NT2/D1 (cell line): ENCODE data around the gene MAP1LC3B.

Source experiments
- DNase-seq: peaks from one replicate; pipeline ENCODE4 v3.0.0-alpha.2; 2011; ENCODE audit warnings: low read depth, low spot score
- H3K27me3 ChIP-seq: 2 replicates; pipeline ENCODE4 v1.6.0; 2011; ENCODE audit warnings: mild to moderate bottlenecking; ENCODE audit not compliant: insufficient read length, insufficient read depth
- H3K36me3 ChIP-seq: 2 replicates; pipeline ENCODE4 v1.6.1; 2011; ENCODE audit warnings: mild to moderate bottlenecking, low read length, mixed read lengths; ENCODE audit not compliant: insufficient read depth, insufficient read length
- H3K4me1 ChIP-seq: 2 replicates; pipeline ENCODE4 v1.5.1; 2011; ENCODE audit not compliant: insufficient read depth, insufficient read length
- H3K4me3 ChIP-seq: 2 replicates; pipeline ENCODE4 v1.5.1; 2011; ENCODE audit warnings: low read depth; ENCODE audit not compliant: insufficient read length
- H3K9ac ChIP-seq: 2 replicates; pipeline ENCODE4 v1.6.0; 2011; ENCODE audit warnings: low read depth; ENCODE audit not compliant: insufficient read length
- H3K9me3 ChIP-seq: 2 replicates; pipeline ENCODE4 v1.5.1; 2011; ENCODE audit warnings: mild to moderate bottlenecking, low read length; ENCODE audit not compliant: insufficient read depth
- SUZ12 ChIP-seq: IDR thresholded peaks from 2 replicates; pipeline ENCODE4 v1.6.1; 2011; ENCODE audit not compliant: insufficient read length, insufficient read depth; ENCODE audit errors: extremely low read depth
- YY1 ChIP-seq: IDR thresholded peaks from 2 replicates; pipeline ENCODE4 v1.6.1; 2011; ENCODE audit not compliant: insufficient read length, insufficient read depth
- ZNF274 ChIP-seq: IDR thresholded peaks from 2 replicates; pipeline ENCODE4 v1.6.1; 2011; ENCODE audit warnings: mild to moderate bottlenecking, low read depth, low read length

MAP1LC3B gene

DNA sequence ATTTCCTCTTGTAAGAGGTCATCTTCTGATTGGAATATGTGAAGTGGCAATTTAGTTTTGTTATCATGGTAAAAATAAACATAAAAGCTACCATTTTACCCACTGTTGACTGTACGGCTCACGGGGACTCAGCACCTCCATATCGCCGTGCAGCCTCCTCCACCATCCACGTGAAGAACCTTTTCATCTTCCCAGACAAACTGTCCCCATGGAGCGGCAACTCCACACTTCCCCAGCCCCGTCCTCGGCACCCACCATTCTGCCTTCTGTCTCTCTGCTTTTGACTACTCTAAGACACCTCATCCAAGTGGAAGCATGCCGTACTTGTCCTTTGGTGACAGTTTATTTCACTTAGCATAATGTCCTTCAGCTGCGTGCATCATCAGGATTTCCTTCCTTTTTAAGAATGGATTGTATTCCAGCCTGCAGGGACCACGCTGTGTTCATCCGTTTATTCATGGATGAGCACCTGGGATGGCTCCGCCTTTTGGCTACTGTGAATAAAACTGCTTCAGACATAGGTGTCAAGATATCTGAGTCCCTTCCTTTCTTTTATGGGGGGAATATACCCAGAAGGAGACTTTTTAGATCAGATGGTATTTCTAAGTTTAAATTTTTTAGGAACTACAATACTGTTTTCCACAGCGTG, 22.9 kb upstream of the MAP1LC3B start:
- peaks cover 38% of the 10 kb centered on the region for H3K36me3 ChIP-seq
- no peak for DNase-seq
- TF ChIP-seq SUZ12 (no peak), ZNF274 (no peak), YY1 (no peak)
- H3K27me3 ChIP-seq = no peaks in the 10 kb centered on the region
- H3K4me3 ChIP-seq = no peak overlapping the region
- H3K9me3 ChIP-seq = no peaks in the 10 kb centered on the region
- no peak overlapping the region for H3K9ac ChIP-seq
- H3K4me1 ChIP-seq = peaks cover 10% of the 10 kb centered on the region

DNA sequence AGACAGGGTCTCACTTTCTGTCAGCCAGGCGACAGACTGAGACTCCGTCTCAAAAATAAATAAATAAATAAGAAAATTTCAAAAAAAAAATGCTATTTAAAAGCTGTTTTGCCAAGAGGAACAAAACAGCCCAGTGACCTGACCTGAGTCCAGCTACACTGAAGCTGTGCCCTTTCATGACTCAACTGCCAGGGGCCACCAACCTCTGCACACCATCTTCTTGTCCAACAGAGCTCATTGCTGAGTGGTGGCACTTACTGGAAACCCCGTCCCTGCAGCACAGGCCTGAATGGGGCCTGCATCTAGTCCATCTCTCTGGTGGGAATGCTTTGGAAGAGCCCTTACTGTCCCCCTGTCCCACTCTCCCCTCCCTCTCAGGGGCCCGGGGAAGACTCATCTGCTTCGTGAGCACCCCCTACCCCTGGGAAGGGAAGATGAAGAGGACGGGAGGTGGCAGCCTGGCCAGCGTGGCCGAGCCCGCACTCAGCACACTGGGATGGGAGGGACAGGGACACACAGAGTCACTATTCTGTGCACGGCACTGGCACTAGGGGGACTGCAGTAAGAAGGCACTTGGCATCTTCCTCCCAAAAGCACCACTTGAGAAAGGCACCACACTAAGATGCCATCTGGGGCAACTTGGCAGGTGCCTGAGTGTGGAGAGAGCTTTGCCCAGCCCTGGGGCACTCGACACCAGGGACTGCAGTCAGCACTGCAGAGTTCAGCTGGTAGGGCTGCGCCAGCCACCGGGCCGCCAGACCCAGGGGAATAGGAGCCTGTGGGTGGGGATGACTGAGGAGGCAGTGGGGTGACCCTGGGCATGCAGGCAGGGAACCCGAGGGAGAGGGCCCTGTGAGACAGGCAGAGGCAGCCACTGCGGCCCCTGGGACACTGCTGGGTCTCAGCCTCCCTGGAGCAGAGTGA, 22.1 kb upstream of the MAP1LC3B start:
- no peak for DNase-seq
- H3K4me1 ChIP-seq = peaks cover 10% of the 10 kb centered on the region
- TF ChIP-seq SUZ12 (no peak), YY1 (no peak), ZNF274 (no peak)
- no peak overlapping the region for H3K9ac ChIP-seq
- H3K27me3 ChIP-seq = no peaks in the 10 kb centered on the region
- no peaks in the 10 kb centered on the region for H3K9me3 ChIP-seq
- H3K36me3 ChIP-seq = peaks cover 40% of the 10 kb centered on the region
- H3K4me3 ChIP-seq = no peak overlapping the region

DNA sequence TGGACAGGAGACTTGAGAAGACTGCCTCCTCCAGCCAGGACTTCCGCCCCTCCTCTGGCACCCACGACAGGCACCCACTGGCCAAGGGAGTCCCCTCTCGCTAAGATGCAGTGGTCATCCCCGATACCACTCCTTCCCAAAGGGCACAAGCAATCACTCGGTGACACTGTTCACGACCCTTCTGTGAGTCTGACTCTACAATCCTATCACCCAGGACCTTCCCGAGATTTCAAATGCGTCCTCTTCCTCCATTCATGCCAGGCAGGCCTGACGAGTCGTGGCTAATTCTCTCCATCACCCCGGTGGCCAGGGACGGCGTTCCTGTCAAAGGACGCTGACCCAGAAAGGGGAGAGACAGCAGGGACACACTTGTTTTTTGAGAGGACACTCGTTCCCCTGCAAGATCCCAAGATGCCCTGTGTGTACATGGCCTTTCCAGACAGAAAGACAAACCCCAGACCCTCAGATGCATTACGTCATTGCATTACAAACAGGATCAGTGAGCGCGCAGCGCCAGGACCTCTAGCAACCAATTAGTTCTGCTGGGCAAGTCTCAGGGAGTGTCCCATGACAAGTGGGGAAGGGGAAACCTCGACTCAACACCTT, 20.8 kb upstream of the MAP1LC3B start:
- no peak for DNase-seq
- Histone ChIP-seq H3K4me3 (no peak overlapping the region), H3K9ac (no peak overlapping the region)

DNA sequence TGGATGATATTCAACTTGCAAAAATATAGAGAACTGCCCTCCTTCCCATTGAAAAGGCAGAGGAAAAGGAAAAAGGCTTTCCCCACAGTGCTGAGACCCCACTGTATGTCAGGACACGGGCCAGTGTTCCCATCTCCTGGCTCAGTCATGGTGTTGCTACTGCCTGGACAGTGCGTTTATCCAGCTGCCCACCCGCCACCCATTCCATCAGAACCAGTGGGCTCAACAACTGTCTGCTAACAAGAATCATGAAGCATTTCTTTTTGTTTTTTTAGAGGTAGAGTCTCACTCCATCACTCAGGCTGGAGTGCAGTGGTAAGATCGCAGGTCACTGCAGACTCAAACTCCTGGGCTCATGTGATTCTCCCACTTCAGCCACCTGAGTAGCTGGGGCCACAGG, 19.8 kb upstream of the MAP1LC3B start:
- Histone ChIP-seq H3K9me3 (no peaks in the 10 kb centered on the region), H3K27me3 (no peaks in the 10 kb centered on the region), H3K36me3 (peaks cover 23% of the 10 kb centered on the region), H3K4me1 (peaks cover 9% of the 10 kb centered on the region), H3K4me3 (no peak overlapping the region), H3K9ac (no peak overlapping the region)
- DNase-seq = no peak
- TF ChIP-seq YY1 = no peak
- no peak for TF ChIP-seq SUZ12
- no peak for TF ChIP-seq ZNF274

More for the DNA sequence above, 20.8 kb upstream of the MAP1LC3B start:
- peaks cover 31% of the 10 kb centered on the region for H3K36me3 ChIP-seq
- H3K27me3 ChIP-seq = no peaks in the 10 kb centered on the region
- TF ChIP-seq YY1 (no peak), SUZ12 (no peak), ZNF274 (no peak)
- peaks cover 10% of the 10 kb centered on the region for H3K4me1 ChIP-seq
- no peaks in the 10 kb centered on the region for H3K9me3 ChIP-seq

DNA sequence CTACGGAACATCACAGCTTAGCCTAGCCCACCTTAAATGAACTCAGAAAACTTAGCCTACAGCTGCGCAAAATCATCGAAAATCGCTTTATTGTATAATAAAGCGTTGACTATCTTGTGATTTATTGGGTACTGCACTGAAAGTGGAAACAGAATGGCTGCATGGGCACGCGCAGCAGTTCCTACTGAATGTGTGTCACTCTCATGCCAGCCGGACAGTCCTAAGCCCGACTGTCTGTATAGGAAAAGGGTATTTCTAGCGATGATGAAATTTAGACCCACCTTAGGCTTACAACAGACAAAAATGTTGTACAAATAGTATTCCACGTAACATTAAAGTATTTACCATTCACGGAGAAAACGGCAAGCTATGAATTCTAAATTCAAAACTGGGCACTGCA, 17.8 kb upstream of the MAP1LC3B start:
- TF ChIP-seq YY1 (no peak), SUZ12 (no peak), ZNF274 (no peak)
- Histone ChIP-seq H3K36me3 (peaks cover 27% of the 10 kb centered on the region), H3K9ac (no peak overlapping the region), H3K27me3 (no peaks in the 10 kb centered on the region), H3K9me3 (peaks cover 5% of the 10 kb centered on the region), H3K4me1 (peaks cover 7% of the 10 kb centered on the region), H3K4me3 (no peak overlapping the region)
- no peak for DNase-seq

DNA sequence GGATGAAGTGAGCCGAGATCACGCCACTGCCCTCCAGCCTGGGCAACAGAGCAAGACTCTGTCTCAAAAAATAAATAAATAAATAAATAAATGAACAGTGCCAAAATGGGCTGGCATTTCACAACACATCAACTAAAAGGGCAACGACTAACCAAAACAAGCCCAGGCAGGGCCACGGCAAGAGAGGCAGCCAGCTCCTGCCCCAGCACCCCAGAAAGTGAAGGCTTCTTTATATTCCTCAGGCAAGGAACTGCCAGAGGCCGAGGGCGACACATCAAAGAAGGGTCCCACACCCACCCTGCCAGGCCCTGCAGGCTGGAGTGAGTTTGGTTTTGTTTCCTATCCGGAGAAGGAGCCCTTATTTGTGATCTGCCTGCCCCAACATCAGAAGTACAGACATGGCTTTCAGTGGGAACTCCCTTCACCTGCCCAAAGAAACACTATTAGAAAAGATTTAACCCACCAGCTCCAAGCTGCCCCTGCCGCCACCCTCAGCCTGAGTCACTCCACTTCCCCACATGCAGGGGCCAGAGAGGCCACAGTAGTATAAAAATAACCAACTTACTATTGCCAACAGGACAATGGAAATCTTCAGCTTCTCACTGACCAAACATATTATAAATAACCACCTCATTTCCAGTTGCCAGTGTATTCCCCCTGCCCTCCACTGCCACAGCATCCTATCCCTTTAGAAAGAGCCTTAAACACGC, 16.6 kb upstream of the MAP1LC3B start:
- no peak for DNase-seq
- Histone ChIP-seq H3K4me1 (peaks cover 2% of the 10 kb centered on the region), H3K4me3 (no peak overlapping the region), H3K9ac (no peak overlapping the region), H3K36me3 (peaks cover 30% of the 10 kb centered on the region), H3K27me3 (no peaks in the 10 kb centered on the region), H3K9me3 (peaks cover 7% of the 10 kb centered on the region)
- TF ChIP-seq YY1 (no peak), ZNF274 (no peak), SUZ12 (no peak)
